Measurements from ENCODE around the gene KCNIP3. TPM values are rescaled to one million over a fixed set of nuclear protein-coding genes. Genes with fewer than 3 reads are reported as not detected.

The KCNIP3 gene
- total RNA-seq, 1 donor from 2014 or later: 0.64 TPM

DNA sequence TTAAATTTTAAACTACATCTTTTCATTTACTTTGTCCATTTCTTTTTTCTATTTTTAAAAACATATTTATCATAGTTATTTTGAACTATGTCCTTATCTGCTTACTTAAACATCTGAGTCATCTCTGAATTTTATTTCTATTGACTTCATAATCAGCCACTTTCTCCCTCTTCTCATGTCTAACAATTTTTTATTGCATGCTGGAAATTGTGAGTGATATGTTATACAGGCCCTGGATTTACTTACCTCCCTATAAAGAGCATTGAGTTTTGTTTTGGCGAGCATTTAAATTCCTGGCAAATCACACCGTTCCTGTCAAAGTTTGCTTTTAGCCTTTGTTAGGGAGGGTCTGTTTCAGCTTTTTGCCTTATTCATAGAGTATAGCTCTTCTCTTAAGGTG lies 39.3 kb downstream of the KCNIP3 start:
- no peaks in the 10 kb centered on the region for H3K36me3 Mint-ChIP-seq
- H3K9me3 Mint-ChIP-seq: no peaks in the 10 kb centered on the region
- H3K4me3 Mint-ChIP-seq: no peak overlapping the region
- H3K9me3 ChIP-seq (ENCODE audit: low read depth): no peaks in the 10 kb centered on the region
- peaks cover 41% of the 10 kb centered on the region for H3K27me3 ChIP-seq
- no peak for TF ChIP-seq EZH2 (IDR thresholded peaks at IDR 0.05)
- no peak for TF ChIP-seq EZH2phosphoT487 (IDR thresholded peaks at IDR 0.05)
- TF ChIP-seq, protein P1, sequence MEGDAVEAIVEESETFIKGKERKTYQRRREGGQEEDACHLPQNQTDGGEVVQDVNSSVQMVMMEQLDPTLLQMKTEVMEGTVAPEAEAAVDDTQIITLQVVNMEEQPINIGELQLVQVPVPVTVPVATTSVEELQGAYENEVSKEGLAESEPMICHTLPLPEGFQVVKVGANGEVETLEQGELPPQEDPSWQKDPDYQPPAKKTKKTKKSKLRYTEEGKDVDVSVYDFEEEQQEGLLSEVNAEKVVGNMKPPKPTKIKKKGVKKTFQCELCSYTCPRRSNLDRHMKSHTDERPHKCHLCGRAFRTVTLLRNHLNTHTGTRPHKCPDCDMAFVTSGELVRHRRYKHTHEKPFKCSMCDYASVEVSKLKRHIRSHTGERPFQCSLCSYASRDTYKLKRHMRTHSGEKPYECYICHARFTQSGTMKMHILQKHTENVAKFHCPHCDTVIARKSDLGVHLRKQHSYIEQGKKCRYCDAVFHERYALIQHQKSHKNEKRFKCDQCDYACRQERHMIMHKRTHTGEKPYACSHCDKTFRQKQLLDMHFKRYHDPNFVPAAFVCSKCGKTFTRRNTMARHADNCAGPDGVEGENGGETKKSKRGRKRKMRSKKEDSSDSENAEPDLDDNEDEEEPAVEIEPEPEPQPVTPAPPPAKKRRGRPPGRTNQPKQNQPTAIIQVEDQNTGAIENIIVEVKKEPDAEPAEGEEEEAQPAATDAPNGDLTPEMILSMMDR (IDR thresholded peaks at IDR 0.05): no peak
- no peak overlapping the region for H3K4me3 ChIP-seq
- H3K4me2 ChIP-seq: no peak overlapping the region
- no peaks in the 10 kb centered on the region for H3K4me1 ChIP-seq
- H3K9ac ChIP-seq: no peak overlapping the region
- H4K20me1 ChIP-seq (ENCODE audit: low read depth): no peaks in the 10 kb centered on the region
- H2AFZ ChIP-seq (replicated peaks): no peak overlapping the region
- peaks cover 2% of the 10 kb centered on the region for H3K27me3 Mint-ChIP-seq (ENCODE audit: insufficient read depth, low read depth)
- no peaks in the 10 kb centered on the region for H3K4me1 Mint-ChIP-seq
- H3K27ac Mint-ChIP-seq: no peak overlapping the region
- no peak for DNase-seq (ENCODE audit: low spot score)
- H3K27ac ChIP-seq: no peak overlapping the region
- H3F3A ChIP-seq (ENCODE audit: low read depth): no peaks in the 10 kb centered on the region
- no peaks in the 10 kb centered on the region for H3K36me3 ChIP-seq
- H3K79me2 ChIP-seq (ENCODE audit: low read depth): no peaks in the 10 kb centered on the region

DNA sequence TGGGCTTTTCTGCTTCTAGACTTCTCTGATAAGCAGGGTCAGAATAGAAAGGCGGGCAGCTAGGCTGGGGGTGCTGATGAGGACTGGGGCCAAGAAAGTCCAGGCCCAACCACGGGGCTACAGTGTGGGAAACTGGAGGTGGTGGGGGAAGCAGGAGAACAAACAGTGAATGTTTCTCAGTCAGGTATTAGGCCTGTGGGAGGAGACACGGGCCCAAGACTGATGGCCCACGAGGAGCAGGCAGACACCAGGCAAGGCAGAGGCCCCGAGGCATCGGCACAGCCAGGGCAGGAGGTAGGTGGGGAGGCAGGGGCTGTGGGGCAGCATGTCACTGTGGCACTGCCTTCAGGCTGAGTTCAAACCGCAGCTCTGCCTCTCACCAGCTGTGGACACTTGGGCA lies 40.7 kb downstream of the KCNIP3 start:
- Histone ChIP-seq H3K4me1 (no peaks in the 10 kb centered on the region), H3K9me3 (ENCODE audit: low read depth) (no peaks in the 10 kb centered on the region), H3K4me2 (no peak overlapping the region), H3K27me3 (peaks cover 56% of the 10 kb centered on the region), H3K9ac (no peak overlapping the region), H3K27ac (no peak overlapping the region), H3F3A (ENCODE audit: low read depth) (no peaks in the 10 kb centered on the region), H3K4me3 (no peak overlapping the region), H3K79me2 (ENCODE audit: low read depth) (no peaks in the 10 kb centered on the region), H2AFZ (replicated peaks) (no peak overlapping the region), H3K36me3 (no peaks in the 10 kb centered on the region), H4K20me1 (ENCODE audit: low read depth) (no peaks in the 10 kb centered on the region)
- H3K27me3 Mint-ChIP-seq (ENCODE audit: insufficient read depth, low read depth): peaks cover 2% of the 10 kb centered on the region
- no peaks in the 10 kb centered on the region for H3K36me3 Mint-ChIP-seq
- H3K27ac Mint-ChIP-seq: no peak overlapping the region
- H3K9me3 Mint-ChIP-seq: no peaks in the 10 kb centered on the region
- no peak for DNase-seq (ENCODE audit: low spot score)
- H3K4me1 Mint-ChIP-seq: no peaks in the 10 kb centered on the region
- H3K4me3 Mint-ChIP-seq: peak overlapping the region; percentile 10
- TF ChIP-seq EZH2phosphoT487 (IDR thresholded peaks at IDR 0.05) (no peak), EZH2 (IDR thresholded peaks at IDR 0.05) (no peak)
- TF ChIP-seq, protein P1 (IDR thresholded peaks at IDR 0.05): no peak

DNA sequence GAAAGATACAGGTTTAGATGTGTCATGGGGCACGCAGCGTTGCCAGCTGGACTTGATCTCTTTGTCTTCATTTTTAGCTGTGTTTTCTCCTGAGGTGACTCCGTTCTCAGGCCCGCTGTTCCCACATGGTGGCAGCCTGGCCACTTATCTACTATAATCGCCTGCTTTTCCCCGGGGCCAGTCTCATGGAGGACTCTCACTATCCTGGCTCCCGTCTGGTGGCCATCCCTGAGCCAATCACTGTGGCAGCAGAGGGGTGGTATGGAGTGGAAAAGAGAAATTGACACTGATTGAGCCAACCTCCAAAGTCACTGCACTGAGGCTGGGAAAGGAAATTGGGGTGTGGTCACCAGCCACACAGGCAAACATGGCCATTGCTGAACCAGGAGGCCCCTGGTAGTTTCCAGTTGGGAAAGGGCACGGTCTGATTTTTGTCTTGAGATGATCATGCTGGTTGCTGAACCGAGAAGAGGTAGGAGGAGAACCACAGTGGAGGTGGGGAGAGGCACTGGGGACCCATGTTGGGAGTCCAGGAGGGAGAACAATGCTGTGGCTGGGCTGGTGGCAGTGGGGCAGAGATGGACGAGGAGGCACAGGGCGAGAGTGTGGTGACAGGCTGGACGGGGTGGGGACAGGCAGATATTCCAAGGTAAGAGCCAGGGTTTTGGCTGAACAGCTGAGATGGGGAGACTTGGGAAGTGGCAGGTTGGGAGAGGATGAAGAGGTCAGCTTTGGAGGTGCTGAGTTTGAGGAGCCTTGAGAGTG lies 45.6 kb downstream of the KCNIP3 start:
- Mint-ChIP-seq H3K4me3 (no peak overlapping the region), H3K36me3 (no peaks in the 10 kb centered on the region), H3K27ac (no peak overlapping the region), H3K27me3 (ENCODE audit: insufficient read depth, low read depth) (peaks cover 16% of the 10 kb centered on the region), H3K9me3 (no peaks in the 10 kb centered on the region), H3K4me1 (no peaks in the 10 kb centered on the region)
- Histone ChIP-seq H2AFZ (replicated peaks) (no peak overlapping the region), H3F3A (ENCODE audit: low read depth) (no peaks in the 10 kb centered on the region), H3K9ac (no peak overlapping the region), H3K4me1 (no peaks in the 10 kb centered on the region), H3K4me3 (no peak overlapping the region), H3K27me3 (peaks cover 83% of the 10 kb centered on the region), H3K36me3 (no peaks in the 10 kb centered on the region), H4K20me1 (ENCODE audit: low read depth) (peaks cover 13% of the 10 kb centered on the region), H3K4me2 (no peak overlapping the region), H3K79me2 (ENCODE audit: low read depth) (no peaks in the 10 kb centered on the region), H3K27ac (no peak overlapping the region), H3K9me3 (ENCODE audit: low read depth) (no peaks in the 10 kb centered on the region)
- DNase-seq (ENCODE audit: low spot score): no peak
- TF ChIP-seq EZH2 (IDR thresholded peaks at IDR 0.05) (no peak), EZH2phosphoT487 (IDR thresholded peaks at IDR 0.05) (no peak)
- TF ChIP-seq, protein P1 (IDR thresholded peaks at IDR 0.05): no peak

All from neural progenitor cell (in vitro differentiated cells).